ENCODE measurements around the gene DAZL. TPM values are rescaled to one million over a fixed set of nuclear protein-coding genes. Genes with fewer than 3 reads are reported as not detected.

DAZL gene
- total RNA-seq, 1 experiment from 2014 or later: 21.2 TPM

DNA sequence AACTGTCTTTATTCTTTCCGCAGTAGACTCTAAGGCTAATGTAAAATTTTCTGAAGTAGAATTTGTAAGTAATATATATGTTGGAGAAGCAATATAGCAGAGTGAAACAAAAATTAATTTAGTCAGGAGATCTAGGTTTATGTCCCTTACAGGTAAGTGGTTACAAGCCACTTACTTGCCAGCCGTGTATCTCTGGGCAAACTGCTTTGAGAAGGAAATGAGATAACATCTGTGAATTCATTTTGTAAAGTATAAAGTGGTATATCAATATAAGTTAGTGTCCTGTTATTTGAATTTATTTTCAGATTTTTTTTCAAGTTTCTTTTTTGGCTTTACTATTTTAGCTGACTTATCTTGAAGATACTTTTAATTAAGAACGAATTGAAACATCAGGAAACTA lies 5.5 kb downstream of the DAZL start:
- H3K14ac ChIP-seq (ENCODE audit: insufficient read depth, low read length): no peak overlapping the region
- H4K8ac ChIP-seq (replicated peaks; ENCODE audit: insufficient read length, low read depth, low read length): no peak overlapping the region
- DNase-seq: no peak

More for the DNA sequence above, 5.5 kb downstream of the DAZL start:
- Histone ChIP-seq H2BK12ac (ENCODE audit: insufficient read length, low read depth, low read length) (no peak overlapping the region), H3K9ac (ENCODE audit: extremely low read depth, insufficient read length, low read length) (no peak overlapping the region), H3K4ac (ENCODE audit: low read depth, low read length) (no peak overlapping the region), H3K4me2 (ENCODE audit: insufficient read depth, insufficient read length, low read length) (no peak overlapping the region), H4K20me1 (ENCODE audit: control insufficient read depth, insufficient read depth, insufficient read length) (no peaks in the 10 kb centered on the region), H3T11ph (ENCODE audit: low read length) (no peak overlapping the region), H3K27ac (ENCODE audit: insufficient read length, low read depth, low read length) (no peak overlapping the region), H3K79me2 (ENCODE audit: insufficient read depth, low read length) (no peaks in the 10 kb centered on the region), H3K9me3 (ENCODE audit: control insufficient read depth, low read depth, low read length) (no peaks in the 10 kb centered on the region), H2AFZ (ENCODE audit: low read length) (no peak overlapping the region), H2BK15ac (ENCODE audit: low read depth, low read length) (no peak overlapping the region), H2BK120ac (ENCODE audit: low read depth, low read length, poor library complexity, severe bottlenecking) (no peak overlapping the region), H2BK5ac (ENCODE audit: insufficient read length, low read length) (no peak overlapping the region), H3K56ac (ENCODE audit: insufficient read length, low read depth, low read length) (no peak overlapping the region), H3K79me1 (ENCODE audit: insufficient read depth, low read depth, low read length, poor library complexity, severe bottlenecking) (no peaks in the 10 kb centered on the region), H3K27me3 (ENCODE audit: insufficient read depth, low read length) (no peaks in the 10 kb centered on the region), H3K4me1 (ENCODE audit: insufficient read depth, low read length) (no peaks in the 10 kb centered on the region), H4K91ac (ENCODE audit: insufficient read length, low read depth, low read length) (no peak overlapping the region), H2AK5ac (ENCODE audit: insufficient read length, low read length) (no peak overlapping the region), H3K23ac (ENCODE audit: insufficient read length, low read depth, low read length) (no peak overlapping the region), H3K23me2 (ENCODE audit: insufficient read length, low read depth, low read length, poor library complexity, severe bottlenecking) (no peaks in the 10 kb centered on the region), H4K5ac (ENCODE audit: insufficient read length, low read depth, low read length) (no peak overlapping the region), H3K18ac (ENCODE audit: insufficient read length, low read depth, low read length) (no peak overlapping the region), H2BK20ac (ENCODE audit: low read depth, low read length, poor library complexity, severe bottlenecking) (no peak overlapping the region)
- Mint-ChIP-seq H3K9me3 (peaks cover 3 to 4% of the 10 kb centered on the region in 2 experiments; a peak in 3 of 5 replicates), H3K4me3 (no peak overlapping the region), H3K4me1 (peaks cover 15 to 20% of the 10 kb centered on the region in 2 experiments), H3K27ac (peak overlapping the region in 1 of 3 experiments; percentile 55; a peak in 1 of 7 replicates), H3K36me3 (ENCODE audit: insufficient read depth in 1 of 3, low read depth in 3 of 3) (peaks cover 2 to 14% (median 9%) of the 10 kb centered on the region in 3 experiments; a peak in 5 of 7 replicates), H3K27me3 (ENCODE audit: low read depth) (no peaks in the 10 kb centered on the region)
- TF ChIP-seq, protein P1, sequence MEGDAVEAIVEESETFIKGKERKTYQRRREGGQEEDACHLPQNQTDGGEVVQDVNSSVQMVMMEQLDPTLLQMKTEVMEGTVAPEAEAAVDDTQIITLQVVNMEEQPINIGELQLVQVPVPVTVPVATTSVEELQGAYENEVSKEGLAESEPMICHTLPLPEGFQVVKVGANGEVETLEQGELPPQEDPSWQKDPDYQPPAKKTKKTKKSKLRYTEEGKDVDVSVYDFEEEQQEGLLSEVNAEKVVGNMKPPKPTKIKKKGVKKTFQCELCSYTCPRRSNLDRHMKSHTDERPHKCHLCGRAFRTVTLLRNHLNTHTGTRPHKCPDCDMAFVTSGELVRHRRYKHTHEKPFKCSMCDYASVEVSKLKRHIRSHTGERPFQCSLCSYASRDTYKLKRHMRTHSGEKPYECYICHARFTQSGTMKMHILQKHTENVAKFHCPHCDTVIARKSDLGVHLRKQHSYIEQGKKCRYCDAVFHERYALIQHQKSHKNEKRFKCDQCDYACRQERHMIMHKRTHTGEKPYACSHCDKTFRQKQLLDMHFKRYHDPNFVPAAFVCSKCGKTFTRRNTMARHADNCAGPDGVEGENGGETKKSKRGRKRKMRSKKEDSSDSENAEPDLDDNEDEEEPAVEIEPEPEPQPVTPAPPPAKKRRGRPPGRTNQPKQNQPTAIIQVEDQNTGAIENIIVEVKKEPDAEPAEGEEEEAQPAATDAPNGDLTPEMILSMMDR (conservative IDR thresholded peaks at IDR 0.05): no peak
- no CpG with 5 or more reads among the region's 3 CpGs for WGBS (ENCODE audit: extremely low coverage, insufficient read length, low lambda C conversion rate)

Data from H9 (cell line).